Neutrophil (primary cell): ENCODE results near the gene VPS41.
"Not testable (repeated sequence)": the region's sequence is repeated elsewhere in the genome, so short reads cannot be mapped to it uniquely, and the experiment has no call there.

ENCODE experiments used
- H3K27ac ChIP-seq: fragments of 200-600 bp; sonication (generic); 2 replicates; pipeline ENCODE4 v1.5.1; 2016; ENCODE audit warnings: mild to moderate bottlenecking, moderate library complexity
- H3K27me3 ChIP-seq: fragments of 200-600 bp; sonication (generic); 2 replicates; pipeline ENCODE4 v1.6.0; 2016; ENCODE audit warnings: mild to moderate bottlenecking
- H3K36me3 ChIP-seq: fragments of 200-600 bp; sonication (generic); 2 replicates; pipeline ENCODE4 v1.5.1; 2017
- H3K4me1 ChIP-seq, 2 experiments: fragments of 200-600 bp in 1 of 2; sonication (generic) in 1 of 2; 1 replicate in 1 of 2; 2 replicates in 1 of 2; pipeline versions ENCODE4 v1.5.1 to v1.6.1; 2013 to 2016; ENCODE audit warnings: low read depth in 1 of 2, low read length in 1 of 2, mild to moderate bottlenecking in 1 of 2, moderate library complexity in 1 of 2; ENCODE audit not compliant: control insufficient read depth in 1 of 2, insufficient read depth in 1 of 2
- H3K4me3 ChIP-seq, 2 experiments: fragments of 200-600 bp in 1 of 2; sonication (generic) in 1 of 2; 1 replicate in 1 of 2; 2 replicates in 1 of 2; pipeline ENCODE4 v1.5.1; 2013 to 2016; ENCODE audit warnings: low read depth in 1 of 2, low read length in 1 of 2, mild to moderate bottlenecking in 1 of 2, moderate library complexity in 1 of 2
- H3K9me3 ChIP-seq: fragments of 200-600 bp; sonication (generic); 2 replicates; pipeline ENCODE4 v1.5.1; 2016
- CTCF ChIP-seq: fragments of 200-600 bp; sonication (generic); IDR thresholded peaks from 2 replicates; pipeline ENCODE4 v1.5.1; 2016; ENCODE audit warnings: antibody characterized with exemption

The VPS41 gene

GRCh38 chr7:38950309-38950708 is 41.3 kb upstream of the VPS41 start:
- H3K27me3 ChIP-seq, result no peaks in the 10 kb centered on the region
- H3K4me1 ChIP-seq, result peaks cover 3 to 7% of the 10 kb centered on the region in 2 experiments
- no peak for TF ChIP-seq CTCF
- no peak overlapping the region for H3K27ac ChIP-seq
- H3K36me3 ChIP-seq, result no peaks in the 10 kb centered on the region
- no peaks in the 10 kb centered on the region for H3K9me3 ChIP-seq
- no peak overlapping the region for H3K4me3 ChIP-seq

- not testable (repeated sequence) for H3K9me3 ChIP-seq, H3K27me3 ChIP-seq, H3K27ac ChIP-seq, H3K36me3 ChIP-seq, H3K4me3 ChIP-seq, H3K4me1 ChIP-seq
These were observed 38.5 kb upstream of the VPS41 start for GRCh38 chr7:38947541-38947940.

GRCh38 chr7:38942431-38943051 is 33.5 kb upstream of the VPS41 start:
- Histone ChIP-seq H3K27ac (no peak overlapping the region), H3K4me3 (no peak overlapping the region), H3K4me1 (no peaks in the 10 kb centered on the region), H3K9me3 (no peaks in the 10 kb centered on the region), H3K36me3 (no peaks in the 10 kb centered on the region), H3K27me3 (no peaks in the 10 kb centered on the region)
- no peak for TF ChIP-seq CTCF

DNA sequence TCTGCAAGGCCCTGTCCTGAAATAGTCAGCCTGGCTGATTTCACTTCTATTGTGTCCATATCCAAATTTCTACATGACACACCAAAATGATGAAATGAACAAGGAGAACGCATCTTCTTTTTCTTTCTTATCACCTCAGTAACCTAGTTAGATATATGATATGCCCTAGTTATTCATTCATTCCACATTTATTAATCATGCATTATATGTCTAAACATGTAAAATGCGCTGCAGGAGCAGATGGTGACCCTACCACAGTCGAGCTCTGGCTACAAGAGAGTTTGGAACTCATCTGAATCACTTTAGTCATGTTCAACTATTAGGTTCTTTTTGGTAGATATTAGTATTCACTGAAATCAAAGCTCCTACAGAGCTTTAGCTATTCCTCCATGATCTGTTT is 31.8 kb upstream of the VPS41 start:
- Histone ChIP-seq H3K27ac (no peak overlapping the region), H3K9me3 (no peaks in the 10 kb centered on the region), H3K27me3 (no peaks in the 10 kb centered on the region), H3K36me3 (no peaks in the 10 kb centered on the region), H3K4me1 (no peaks in the 10 kb centered on the region), H3K4me3 (no peak overlapping the region)
- TF ChIP-seq CTCF, result no peak

DNA sequence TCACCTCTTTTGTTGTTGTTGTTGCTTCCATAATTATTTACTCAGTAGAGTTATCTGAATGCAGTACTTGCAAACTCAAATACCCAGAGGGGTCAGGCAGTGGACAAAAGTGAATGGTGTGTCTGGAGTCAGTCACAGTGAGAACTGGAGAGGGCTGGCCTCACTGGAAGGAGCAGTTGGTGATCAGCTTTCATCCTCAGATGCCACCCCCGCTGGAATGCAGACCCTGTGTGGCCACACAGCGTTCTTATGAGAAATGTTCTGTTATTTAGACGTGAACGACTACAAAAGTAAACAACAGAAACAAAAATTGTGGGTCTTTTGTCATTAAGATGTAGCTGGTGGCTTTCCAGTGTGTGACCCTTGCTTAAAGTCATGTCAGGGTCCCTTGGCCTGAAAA is 29.6 kb upstream of the VPS41 start:
- no peak for TF ChIP-seq CTCF
- H3K27me3 ChIP-seq, result no peaks in the 10 kb centered on the region

DNA sequence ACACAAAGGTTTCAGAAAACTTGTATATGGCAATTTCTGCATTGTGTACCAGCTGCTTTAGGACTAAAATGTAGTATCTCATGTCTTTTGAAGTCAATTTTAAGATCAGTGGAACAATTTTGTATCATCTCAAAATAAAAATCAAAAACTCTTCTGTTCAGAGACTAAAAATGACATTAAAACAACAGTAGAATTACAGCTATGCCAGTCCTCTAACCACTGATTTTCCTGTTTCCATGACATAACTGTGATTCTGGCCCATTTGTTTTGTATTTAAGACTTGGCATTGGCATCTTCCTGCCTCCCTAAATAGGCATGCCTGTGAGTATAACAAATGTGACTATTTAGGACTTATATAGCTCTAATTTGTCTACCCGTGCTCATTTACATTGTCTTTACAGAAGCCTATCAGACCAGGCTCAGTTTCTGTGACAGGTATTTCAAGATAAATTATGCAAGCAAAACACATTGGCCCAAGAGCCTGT is 29.1 kb upstream of the VPS41 start:
- no peaks in the 10 kb centered on the region for H3K9me3 ChIP-seq
- no peaks in the 10 kb centered on the region for H3K36me3 ChIP-seq
- H3K4me1 ChIP-seq, result no peaks in the 10 kb centered on the region
- no peaks in the 10 kb centered on the region for H3K27me3 ChIP-seq
- TF ChIP-seq CTCF, result no peak
- H3K27ac ChIP-seq, result no peak overlapping the region
- H3K4me3 ChIP-seq, result no peak overlapping the region

More for the DNA sequence above, 29.6 kb upstream of the VPS41 start:
- Histone ChIP-seq H3K4me3 (no peak overlapping the region), H3K36me3 (no peaks in the 10 kb centered on the region), H3K9me3 (no peaks in the 10 kb centered on the region), H3K27ac (no peak overlapping the region), H3K4me1 (no peaks in the 10 kb centered on the region)
